Measurements from ENCODE around the gene LMAN1L. TPM values are rescaled to one million over a fixed set of nuclear protein-coding genes. Genes with fewer than 3 reads are reported as not detected.

LMAN1L gene
- total and polyA plus RNA-seq, 4 donors, result 0.08 TPM; not detected in 3

- Histone ChIP-seq H3K27me3 (ENCODE audit: control insufficient read depth in 4 of 4, insufficient read depth in 4 of 4, low read length in 3 of 4) (no peaks in the 10 kb centered on the region), H3K9me3 (ENCODE audit: control insufficient read depth in 4 of 4, low read length in 3 of 4) (no peaks in the 10 kb centered on the region), H3K36me3 (ENCODE audit: control insufficient read depth in 4 of 4, insufficient read depth in 3 of 4, low read depth in 1 of 4, low read length in 3 of 4) (no peaks in the 10 kb centered on the region), H3K9ac (ENCODE audit: low read depth in 1 of 2, low read length in 2 of 2) (no peak overlapping the region), H3K27ac (ENCODE audit: low read depth in 1 of 2, low read length in 2 of 2) (peak overlapping the region; percentile 44 to 51), H3K4me1 (ENCODE audit: control insufficient read depth in 4 of 4, insufficient read depth in 4 of 4, low read length in 3 of 4) (peaks cover 19 to 38% (median 28%) of the 10 kb centered on the region in 4 donors), H3K4me3 (ENCODE audit: low read depth in 1 of 3, low read length in 3 of 3) (no peak overlapping the region)
- 58% methylated on average over 13 of the region's 13 CpGs for WGBS
- TF ChIP-seq YY1 (IDR thresholded peaks at IDR 0.05), result no peak
- TF ChIP-seq HNF4A (conservative IDR thresholded peaks at IDR 0.05), result no peak
- no peak for TF ChIP-seq RXRA (IDR thresholded peaks at IDR 0.05)
- no peak for TF ChIP-seq JUND (IDR thresholded peaks at IDR 0.05)
- no peak for TF ChIP-seq RAD21 (IDR thresholded peaks at IDR 0.05)
- TF ChIP-seq HNF4G (IDR thresholded peaks at IDR 0.05), result no peak
- no peak for TF ChIP-seq ZBTB33 (IDR thresholded peaks at IDR 0.05)
- TF ChIP-seq REST (IDR thresholded peaks at IDR 0.05), result no peak
- TF ChIP-seq CTCF (IDR thresholded peaks at IDR 0.05; ENCODE audit: low read depth, low read length, missing input control), result no peak
- no peak for TF ChIP-seq TAF1 (conservative IDR thresholded peaks at IDR 0.05)
- TF ChIP-seq EGR1 (IDR thresholded peaks at IDR 0.05; ENCODE audit: low read depth in 2 of 2), result no peak
- TF ChIP-seq SP1 (IDR thresholded peaks at IDR 0.05), result no peak
- TF ChIP-seq GABPA (IDR thresholded peaks at IDR 0.05 in 1 of 2, conservative IDR thresholded peaks at IDR 0.05 in 1 of 2), result no peak
- no peak for DNase-seq (ENCODE audit: low spot score)
These were observed 35.5 kb upstream of the LMAN1L start for GRCh38 chr15:74776821-74777768.
